Activated naive CD8-positive, alpha-beta T cell treated with anti-CD3 and anti-CD28 coated beads, Interleukin-2, amount 50 U/mL, for 16 hours (primary cell): ENCODE data around the gene DOCK1.
"Not testable (repeated sequence)": the region's sequence is repeated elsewhere in the genome, so short reads cannot be mapped to it uniquely, and the experiment has no call there.

Experiments
- DNase-seq: peaks from one replicate; pipeline ENCODE4 v3.0.0-alpha.2; 2020; ENCODE audit warnings: low read depth, low spot score

Gene DOCK1

GRCh38 chr10:126904818-126905701 lies at the start of gene DOCK1:
TSS of gene DOCK1 (plus strand) at chr10:126905428. CDS start at chr10:126905518, 90 bp downstream.
- DNase-seq: no peak

GRCh38 chr10:126857178-126857806 lies 47.9 kb upstream of the DOCK1 start:
- no peak for DNase-seq

- no peak for DNase-seq
Observed at GRCh38 chr10:126867567-126868365, 37.5 kb upstream of the DOCK1 start.

- DNase-seq: no peak
Observed at GRCh38 chr10:126868371-126868770, 36.9 kb upstream of the DOCK1 start.

GRCh38 chr10:126872135-126872534 lies 33.1 kb upstream of the DOCK1 start:
- no peak for DNase-seq

GRCh38 chr10:126872768-126873167 lies 32.5 kb upstream of the DOCK1 start:
- no peak for DNase-seq

GRCh38 chr10:126876456-126876855 lies 28.8 kb upstream of the DOCK1 start:
- no peak for DNase-seq

- no peak for DNase-seq
Observed at GRCh38 chr10:126877390-126877789, 27.8 kb upstream of the DOCK1 start.

- DNase-seq: no peak
Observed at GRCh38 chr10:126878594-126878993, 26.6 kb upstream of the DOCK1 start.

GRCh38 chr10:126880926-126881325 lies 24.3 kb upstream of the DOCK1 start:
- no peak for DNase-seq

GRCh38 chr10:126882055-126882454 lies 23.2 kb upstream of the DOCK1 start:
- DNase-seq: not testable (repeated sequence)

GRCh38 chr10:126888436-126888835 lies 16.8 kb upstream of the DOCK1 start:
- DNase-seq: not testable (repeated sequence)

- no peak for DNase-seq
Observed at GRCh38 chr10:126889421-126889820, 15.8 kb upstream of the DOCK1 start.

GRCh38 chr10:126890797-126891196 lies 14.4 kb upstream of the DOCK1 start:
- not testable (repeated sequence) for DNase-seq

GRCh38 chr10:126892226-126893175 lies 12.7 kb upstream of the DOCK1 start:
- no peak for DNase-seq

- DNase-seq: no peak
Observed at GRCh38 chr10:126893206-126893605, 12.0 kb upstream of the DOCK1 start.

GRCh38 chr10:126893841-126894240 lies 11.4 kb upstream of the DOCK1 start:
- DNase-seq: no peak

- DNase-seq: no peak
Observed at GRCh38 chr10:126895214-126895781, 9.9 kb upstream of the DOCK1 start.

- no peak for DNase-seq
Observed at GRCh38 chr10:126898460-126898859, 6.8 kb upstream of the DOCK1 start.

- not testable (repeated sequence) for DNase-seq
Observed at GRCh38 chr10:126899529-126899928, 5.7 kb upstream of the DOCK1 start.

GRCh38 chr10:126902157-126902556 lies 3.1 kb upstream of the DOCK1 start:
- DNase-seq: no peak
